Left colon (tissue), 2 donors: Measurements from ENCODE around the gene TMEM259. TPM values are rescaled to one million over a fixed set of nuclear protein-coding genes. Genes with fewer than 3 reads are reported as not detected.

Source experiments
- ATAC-seq: fragments of 200-7000 bp; cut with Tn5 transposase; one replicate; pipeline ENCODE4 v1.9.1; 2020; ENCODE audit warnings: mild to moderate bottlenecking, moderate library complexity
- DNase-seq, 2 donors: peaks; one replicate each; pipeline ENCODE4 v3.0.0-alpha.2; 2020
- intact Hi-C, 2 donors: fragments of 100-400 bp; cut with DNase I in 1 of 2; cut with micrococcal nuclease in 1 of 2; formaldehyde crosslinking; loops; one replicate each; pipeline versions ENCODE4 v1.11.2 to v1.14.0; 2022; cut with DNase I, micrococcal nuclease
- total RNA-seq, 2 donors: library from RNA; stranded (reverse); fragmentation: NEBNext Ultra II Directional; extraction: Animal tissue kit (Norgen Biotek cat#: 25700); gene quantifications; one replicate each; pipeline ENCODE4 v1.2.1, GENCODE V29; 2021
- donor health status: DM: no; HTN: no; CAD: no.
- donor health status: DM: yes; HTN: yes; CAD: no.

TMEM259 gene
- total RNA-seq, 2 donors from 2014 or later: 185 to 224 TPM

GRCh38 chr19:1009041-1009980, 11.6 kb downstream of the TMEM259 start:
- ATAC-seq (peak; percentile 10), DNase-seq (no peak)
- intact Hi-C loops: no loop called here

- intact Hi-C loops: no loop called here
- DNase-seq: no peak
- no peak for ATAC-seq
Observed at GRCh38 chr19:1008268-1009040, 12.5 kb downstream of the TMEM259 start.

- ATAC-seq: no peak
- intact Hi-C loops: no loop called here
Observed at GRCh38 chr19:1007399-1008251, 13.3 kb downstream of the TMEM259 start.

DNA sequence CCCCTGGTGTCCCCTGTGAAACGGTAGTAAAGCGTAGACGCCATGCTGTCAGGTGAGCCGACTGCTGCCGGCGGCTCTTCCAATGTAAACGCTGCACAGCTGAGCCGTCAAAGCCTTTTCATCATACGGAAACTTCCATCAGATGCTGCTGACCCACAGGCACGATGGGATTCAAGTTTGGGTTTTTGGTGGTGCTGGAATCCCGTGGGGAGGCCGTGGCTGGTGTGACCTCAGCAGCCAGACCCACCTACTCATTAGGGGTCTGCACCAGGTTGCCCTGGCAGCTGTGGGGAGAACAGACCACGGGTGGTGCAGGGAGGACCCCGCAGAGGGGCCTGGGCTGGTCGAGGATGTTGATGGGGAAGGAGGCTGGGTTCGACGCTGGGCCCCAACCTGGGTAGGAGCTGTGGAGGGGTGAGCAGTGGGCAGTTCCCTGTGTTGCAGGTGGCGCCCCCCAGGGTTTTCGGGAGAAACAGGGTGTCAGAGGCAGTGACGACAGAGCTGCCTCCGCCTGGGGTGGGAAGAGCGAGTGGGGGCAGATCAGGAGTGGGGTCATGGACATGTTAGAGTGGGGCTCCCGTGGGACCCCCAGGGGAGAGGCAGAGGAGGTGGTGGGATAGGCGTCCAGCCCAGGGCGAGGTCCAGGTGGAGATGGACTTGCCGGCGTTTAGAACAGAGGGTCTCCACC, 14.1 kb downstream of the TMEM259 start:
- ATAC-seq: no peak
- DNase-seq: no peak
- intact Hi-C loops: no loop called here

More at GRCh38 chr19:1007399-1008251, 13.3 kb downstream of the TMEM259 start:
- DNase-seq: no peak

DNA sequence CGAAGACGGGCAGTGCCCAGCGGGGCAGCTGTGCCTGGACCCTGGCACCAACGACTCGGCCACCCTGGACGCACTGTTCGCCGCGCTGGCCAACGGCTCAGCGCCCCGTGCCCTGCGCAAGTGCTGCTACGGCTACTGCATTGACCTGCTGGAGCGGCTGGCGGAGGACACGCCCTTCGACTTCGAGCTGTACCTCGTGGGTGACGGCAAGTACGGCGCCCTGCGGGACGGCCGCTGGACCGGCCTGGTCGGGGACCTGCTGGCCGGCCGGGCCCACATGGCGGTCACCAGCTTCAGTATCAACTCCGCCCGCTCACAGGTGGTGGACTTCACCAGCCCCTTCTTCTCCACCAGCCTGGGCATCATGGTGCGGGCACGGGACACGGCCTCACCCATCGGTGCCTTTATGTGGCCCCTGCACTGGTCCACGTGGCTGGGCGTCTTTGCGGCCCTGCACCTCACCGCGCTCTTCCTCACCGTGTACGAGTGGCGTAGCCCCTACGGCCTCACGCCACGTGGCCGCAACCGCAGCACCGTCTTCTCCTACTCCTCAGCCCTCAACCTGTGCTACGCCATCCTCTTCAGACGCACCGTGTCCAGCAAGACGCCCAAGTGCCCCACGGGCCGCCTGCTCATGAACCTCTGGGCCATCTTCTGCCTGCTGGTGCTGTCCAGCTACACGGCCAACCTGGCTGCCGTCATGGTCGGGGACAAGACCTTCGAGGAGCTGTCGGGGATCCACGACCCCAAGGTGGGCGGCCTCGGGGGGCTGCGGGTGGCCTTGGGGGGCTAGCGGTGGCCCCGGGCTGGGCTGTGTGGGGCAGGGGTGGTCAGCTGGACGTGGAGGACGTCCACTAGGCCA, 15.9 kb downstream of the TMEM259 start:
- intact Hi-C loops: no loop called here
- ATAC-seq: no peak
- no peak for DNase-seq

DNA sequence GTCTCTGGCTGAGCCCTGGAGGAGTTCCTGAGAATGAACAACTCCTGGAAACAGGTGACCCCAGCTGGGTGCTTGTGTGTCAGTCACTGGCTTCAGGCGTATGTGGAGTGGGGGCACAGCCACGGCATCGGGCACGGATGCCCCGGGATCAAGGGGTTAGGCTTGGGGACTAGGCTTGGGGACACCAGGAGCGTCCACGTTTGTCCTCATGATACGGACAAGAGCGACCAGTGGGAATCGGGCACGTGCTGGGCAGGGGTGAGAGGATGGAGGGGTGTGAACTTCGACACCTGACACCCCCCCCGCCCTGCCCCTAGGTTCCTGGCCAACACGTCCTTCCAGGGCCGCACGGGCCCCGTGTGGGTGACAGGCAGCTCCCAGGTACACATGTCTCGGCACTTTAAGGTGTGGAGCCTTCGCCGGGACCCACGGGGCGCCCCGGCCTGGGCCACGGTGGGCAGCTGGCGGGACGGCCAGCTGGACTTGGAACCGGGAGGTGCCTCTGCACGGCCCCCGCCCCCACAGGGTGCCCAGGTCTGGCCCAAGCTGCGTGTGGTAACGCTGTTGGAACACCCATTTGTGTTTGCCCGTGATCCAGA, 16.6 kb downstream of the TMEM259 start:
- DNase-seq: no peak
- intact Hi-C loops: no loop called here
- ATAC-seq: no peak

GRCh38 chr19:1003283-1003682, 17.6 kb downstream of the TMEM259 start:
- intact Hi-C loops: no loop called here
- DNase-seq: no peak
- no peak for ATAC-seq

DNA sequence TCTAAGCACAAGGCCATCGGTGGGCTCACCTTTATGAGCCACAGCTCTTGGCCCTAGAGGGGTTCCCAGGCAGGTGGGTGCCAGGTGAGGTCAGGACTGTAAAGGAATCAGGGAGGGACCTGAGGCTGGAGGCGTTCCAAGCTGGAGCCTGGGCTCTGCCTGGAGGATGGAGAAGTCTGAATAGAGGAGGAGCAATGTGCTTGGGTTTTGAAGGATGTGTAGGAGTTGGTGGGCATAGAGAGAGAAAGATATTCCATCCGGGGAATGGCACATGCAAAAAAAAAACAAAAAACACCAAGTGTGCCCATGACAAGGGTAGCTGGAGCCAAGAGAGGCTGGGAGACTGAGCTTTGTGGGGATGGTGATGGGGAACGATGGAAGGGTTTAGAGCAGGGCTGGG, 18.3 kb downstream of the TMEM259 start:
- DNase-seq: no peak
- ATAC-seq: no peak
- intact Hi-C loops: no loop called here

GRCh38 chr19:1001538-1002166, 19.3 kb downstream of the TMEM259 start:
- peak; percentile 68 for ATAC-seq
- intact Hi-C loops: no loop called here
- DNase-seq: peak in 1 of 2 donors; percentile 68

DNA sequence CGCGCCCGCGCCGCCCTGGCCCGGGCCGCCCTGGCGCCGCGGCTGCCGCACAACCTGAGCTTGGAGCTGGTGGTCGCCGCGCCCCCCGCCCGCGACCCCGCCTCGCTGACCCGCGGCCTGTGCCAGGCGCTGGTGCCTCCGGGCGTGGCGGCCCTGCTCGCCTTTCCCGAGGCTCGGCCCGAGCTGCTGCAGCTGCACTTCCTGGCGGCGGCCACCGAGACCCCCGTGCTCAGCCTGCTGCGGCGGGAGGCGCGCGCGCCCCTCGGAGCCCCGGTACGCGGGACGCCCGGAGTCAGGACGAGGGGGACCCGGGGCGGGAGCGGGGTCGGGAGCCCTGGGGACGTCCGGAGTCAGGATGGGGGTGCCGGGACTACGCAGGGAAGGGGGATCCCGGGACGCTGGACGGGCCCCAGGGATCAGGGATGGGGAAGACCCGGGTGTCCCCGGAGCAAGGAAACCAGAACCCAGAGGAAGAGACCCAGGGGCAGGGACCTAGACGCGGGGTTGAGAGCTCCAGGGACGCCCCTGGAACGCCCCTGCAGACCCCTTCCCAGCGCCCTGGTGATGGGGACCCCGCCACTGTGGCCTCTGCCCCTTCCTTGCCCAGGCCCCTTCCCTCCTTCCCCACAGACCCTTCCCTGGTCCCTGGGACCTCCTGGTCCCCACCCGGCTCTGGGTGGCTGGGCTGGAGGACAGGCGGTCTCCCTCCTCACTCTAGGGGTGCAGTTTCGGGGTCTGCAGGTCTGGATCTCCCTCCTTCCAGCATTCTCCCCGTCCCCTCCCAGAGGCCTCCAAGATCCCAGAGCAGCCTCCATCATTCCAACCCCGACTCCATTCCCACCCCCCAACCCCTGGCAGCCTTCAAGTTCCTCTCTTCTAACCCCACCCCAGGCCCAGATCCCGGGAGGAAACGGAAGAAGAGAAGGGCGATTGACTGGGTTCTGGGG, 20.1 kb downstream of the TMEM259 start:
- ATAC-seq (peak; percentile 1), DNase-seq (no peak)
- intact Hi-C loops: no loop called here

DNA sequence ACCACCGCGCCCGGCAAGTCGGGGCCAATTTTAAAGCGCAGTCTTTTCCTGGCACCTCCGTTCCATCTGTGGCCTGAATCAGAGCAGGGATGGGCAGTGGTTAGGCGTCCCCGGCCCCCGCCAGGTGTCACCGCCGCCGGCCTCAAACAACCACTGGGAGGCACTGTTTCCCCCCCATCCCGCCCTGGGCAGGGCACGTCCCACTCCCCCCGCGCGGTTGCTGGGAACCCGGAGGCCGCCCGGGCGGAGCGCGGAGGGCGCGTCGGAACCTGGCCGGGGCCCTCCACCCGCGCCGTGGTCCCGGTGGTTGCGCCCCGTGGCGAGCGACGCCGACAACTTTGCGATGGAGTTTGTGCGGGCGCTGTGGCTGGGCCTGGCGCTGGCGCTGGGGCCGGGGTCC, 20.8 kb downstream of the TMEM259 start, which contains the start of gene GRIN3B:
Gene GRIN3B, plus strand, starts transcription at position 325 of the 400 bp plus-strand sequence. Its CDS starts 19 bp downstream, at position 344.
- ATAC-seq (peak; percentile 58), DNase-seq (peak; percentile 63 to 74)
- intact Hi-C loops: no loop called here

DNA sequence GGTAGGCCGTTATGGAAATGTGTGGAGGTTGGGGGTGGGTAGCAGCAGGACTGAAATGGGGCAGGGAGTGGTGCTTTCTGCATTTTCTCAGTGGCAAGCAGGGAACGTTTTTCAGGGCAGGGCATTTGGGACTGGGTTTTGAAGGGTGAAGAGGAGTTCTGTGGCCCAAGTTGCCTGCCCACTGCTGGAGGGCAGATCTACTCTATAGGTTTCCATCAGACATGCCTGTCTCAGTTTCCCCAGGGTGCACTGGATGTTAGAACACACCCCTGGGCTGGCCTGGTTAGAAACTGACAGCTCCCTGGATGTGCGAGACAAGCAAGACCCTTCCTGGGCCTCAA, 21.6 kb downstream of the TMEM259 start:
- DNase-seq (no peak), ATAC-seq (no peak)
- intact Hi-C loops: no loop called here

DNA sequence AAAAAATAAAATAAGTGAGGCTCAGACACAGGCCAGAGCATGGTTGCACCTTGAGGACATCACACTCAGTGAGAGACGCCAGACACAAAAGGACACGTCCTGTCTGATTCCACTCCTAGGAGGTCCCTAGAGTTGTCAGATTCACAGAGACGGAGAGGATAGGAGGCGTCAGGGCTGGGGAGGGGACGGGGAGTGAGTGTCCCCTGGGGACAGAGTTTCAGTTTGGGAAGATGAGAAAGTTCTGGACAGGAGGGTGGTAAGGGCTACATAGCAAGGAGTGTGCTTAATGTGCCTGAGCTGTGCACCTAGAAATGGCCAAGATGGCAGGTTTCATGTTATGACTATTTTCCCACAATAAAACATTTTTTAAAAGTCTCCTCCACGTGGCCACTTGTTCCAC, 22.9 kb downstream of the TMEM259 start:
- ATAC-seq (no peak), DNase-seq (no peak)
- intact Hi-C loops: no loop called here

DNA sequence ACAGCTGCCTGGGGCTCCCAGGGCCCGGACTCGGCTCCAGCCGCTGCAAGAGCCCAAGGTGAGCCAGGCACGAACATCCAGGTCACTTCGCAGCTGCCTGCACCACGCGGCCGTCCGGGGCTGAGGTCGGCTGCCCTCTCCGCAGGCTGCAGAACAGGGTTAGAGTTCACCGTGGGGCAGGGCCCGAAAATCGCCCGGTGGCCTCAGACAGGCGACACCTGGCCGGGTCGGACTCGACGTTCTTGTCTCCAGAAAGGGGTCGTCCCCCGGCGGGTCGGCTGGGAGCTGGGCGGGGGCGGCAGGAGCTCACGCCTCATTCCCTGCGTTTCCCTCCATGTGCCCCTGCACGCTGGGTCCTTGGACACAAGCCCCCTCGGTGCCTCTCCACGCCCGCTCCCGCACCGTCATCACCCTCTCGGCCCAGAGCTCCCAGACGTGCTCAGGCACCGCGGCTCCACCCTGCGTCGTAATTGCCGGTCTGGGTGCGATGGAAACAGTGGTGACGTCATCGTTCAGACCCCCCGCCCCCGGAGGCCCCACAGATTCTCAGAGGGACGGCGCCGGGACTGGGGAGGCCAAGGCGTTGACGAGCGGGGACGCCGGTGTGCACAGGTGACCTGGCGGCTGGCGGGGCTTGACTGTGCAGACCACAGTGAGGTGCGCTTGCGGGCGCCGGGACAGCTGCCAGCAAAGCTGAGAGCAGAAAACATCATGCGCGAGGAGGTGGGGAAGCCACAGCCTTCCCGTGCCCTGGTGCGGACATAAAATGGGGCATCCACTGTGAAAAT, 24.7 kb downstream of the TMEM259 start:
- DNase-seq (peak in 1 of 2 donors; percentile 43), ATAC-seq (peak; percentile 28)
- intact Hi-C loops: no loop called here
